HG02642 (cell line): ENCODE data around the gene VANGL1.

Experiments
- ATAC-seq: cut with Tn5 transposase; IDR thresholded peaks from one replicate; pipeline ENCODE4 v1.9.1; 2021; ENCODE audit warnings: mild to moderate bottlenecking; ENCODE audit not compliant: unreplicated experiment, poor library complexity

VANGL1 gene

DNA sequence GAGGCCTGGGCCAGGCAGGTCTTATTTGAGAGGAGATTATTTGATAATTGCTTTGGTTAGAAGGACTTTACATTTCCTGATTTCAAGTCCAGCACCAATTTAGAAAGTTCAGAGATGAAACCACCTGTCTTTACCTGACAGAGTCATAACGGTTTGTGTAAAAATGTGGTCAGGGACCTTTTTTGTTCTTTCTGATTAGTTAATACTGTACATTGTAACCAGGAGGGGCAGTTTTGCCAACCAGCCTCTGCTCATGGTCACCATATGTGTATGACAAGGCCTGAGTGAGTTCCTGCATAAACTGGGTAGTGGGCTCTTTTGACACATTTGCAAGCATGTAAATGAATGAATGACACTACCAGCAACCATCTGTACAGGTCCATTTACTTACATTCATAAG, 55.8 kb downstream of the VANGL1 start:
- ATAC-seq, result no peak

DNA sequence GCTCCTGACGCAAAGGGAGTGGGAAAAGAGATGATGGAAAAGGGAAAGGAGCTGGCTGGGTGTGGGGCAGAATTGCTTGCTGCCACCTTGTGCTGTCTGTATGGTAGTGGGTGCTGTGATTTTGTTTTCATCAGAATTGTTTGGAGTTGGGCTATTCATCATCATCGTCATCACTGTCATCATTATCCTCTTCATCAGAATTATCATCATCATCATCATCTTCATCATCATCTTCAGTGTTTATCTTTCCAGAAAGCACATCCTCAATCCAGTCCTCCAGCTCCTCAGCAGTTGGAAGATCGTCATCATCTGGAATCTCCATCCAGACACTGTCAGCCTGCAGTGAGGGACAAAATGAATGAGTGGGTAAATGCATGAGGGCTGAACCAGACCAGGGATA, 59.3 kb downstream of the VANGL1 start:
- ATAC-seq, result no peak

DNA sequence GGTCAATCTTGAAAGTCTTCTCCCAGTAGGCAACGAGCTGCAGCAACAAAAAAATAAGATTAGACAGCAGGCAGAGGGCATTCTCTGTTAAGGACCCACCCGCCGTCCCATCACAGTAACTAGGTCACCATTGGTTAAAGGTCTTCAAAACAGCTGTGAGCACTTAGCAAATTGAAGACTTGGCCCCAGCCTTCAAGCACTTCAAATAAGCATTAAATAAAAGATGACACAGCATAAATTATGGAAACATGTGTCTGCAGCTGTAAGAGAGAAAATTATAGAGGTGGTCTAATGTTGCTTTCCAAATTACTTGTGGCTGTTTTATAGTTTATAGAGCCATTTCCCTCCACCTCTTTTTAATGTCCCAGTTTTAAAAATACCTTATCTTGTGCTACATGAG, 61.2 kb downstream of the VANGL1 start:
- no peak for ATAC-seq

DNA sequence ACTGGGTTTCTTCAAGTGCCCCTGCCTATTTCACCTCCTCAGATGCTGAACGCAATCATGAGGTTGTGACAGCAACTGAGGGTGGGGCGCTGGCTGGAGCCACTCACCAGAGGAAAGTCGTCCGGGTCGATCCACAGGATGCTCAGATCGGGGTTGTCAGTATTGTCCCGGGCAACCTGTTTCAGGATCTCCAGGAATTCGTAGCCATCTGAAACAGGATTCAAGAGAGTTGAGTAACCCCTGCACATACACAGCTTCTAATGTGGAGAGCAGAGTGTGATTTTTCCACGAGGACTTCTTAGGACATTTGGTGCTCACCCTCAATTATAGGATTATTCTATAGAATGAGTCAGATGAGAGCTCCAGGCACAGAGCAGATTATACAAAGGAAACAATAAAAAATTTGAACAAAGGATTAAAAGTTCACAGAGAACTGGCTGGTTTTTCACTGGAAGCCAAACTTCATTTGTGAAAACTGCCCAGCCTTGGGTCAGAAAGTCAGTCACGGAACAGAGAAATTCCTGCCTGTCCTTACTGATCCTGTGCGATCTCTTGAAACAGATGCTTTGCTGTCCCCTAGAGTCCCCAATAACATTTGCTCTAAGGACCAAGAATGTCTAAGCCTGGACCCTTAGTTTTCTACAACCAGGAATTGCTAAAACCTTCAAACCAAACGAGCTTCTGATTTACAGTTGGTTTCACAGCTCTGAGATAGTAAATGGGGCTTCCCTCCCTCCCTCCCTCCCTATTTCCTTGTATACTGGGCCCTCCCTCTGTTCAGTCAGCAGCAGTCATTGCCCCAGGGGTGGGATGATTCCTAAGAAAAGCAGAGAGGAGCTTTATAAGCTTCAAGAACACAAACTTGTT, 63.5 kb downstream of the VANGL1 start:
- ATAC-seq, result no peak

DNA sequence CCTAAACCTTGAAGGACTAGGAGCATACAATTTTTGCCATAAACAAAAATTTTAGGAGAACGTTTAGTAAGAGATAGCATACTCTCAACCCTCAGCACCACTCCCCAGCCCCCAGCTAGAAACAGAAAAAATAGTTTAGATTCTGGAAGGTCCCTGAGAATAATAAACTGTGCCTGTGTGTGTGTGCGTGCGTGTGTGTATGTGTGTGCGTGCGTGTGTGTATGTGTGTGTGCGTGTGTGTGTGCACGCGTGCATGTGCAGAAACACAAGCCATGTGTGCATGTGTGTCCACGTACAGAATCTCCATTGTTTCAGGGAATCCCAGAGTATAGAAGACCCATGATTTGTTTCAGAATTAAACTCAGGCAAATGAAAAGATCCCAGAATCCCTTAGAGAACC, 64.2 kb downstream of the VANGL1 start:
- no peak for ATAC-seq

DNA sequence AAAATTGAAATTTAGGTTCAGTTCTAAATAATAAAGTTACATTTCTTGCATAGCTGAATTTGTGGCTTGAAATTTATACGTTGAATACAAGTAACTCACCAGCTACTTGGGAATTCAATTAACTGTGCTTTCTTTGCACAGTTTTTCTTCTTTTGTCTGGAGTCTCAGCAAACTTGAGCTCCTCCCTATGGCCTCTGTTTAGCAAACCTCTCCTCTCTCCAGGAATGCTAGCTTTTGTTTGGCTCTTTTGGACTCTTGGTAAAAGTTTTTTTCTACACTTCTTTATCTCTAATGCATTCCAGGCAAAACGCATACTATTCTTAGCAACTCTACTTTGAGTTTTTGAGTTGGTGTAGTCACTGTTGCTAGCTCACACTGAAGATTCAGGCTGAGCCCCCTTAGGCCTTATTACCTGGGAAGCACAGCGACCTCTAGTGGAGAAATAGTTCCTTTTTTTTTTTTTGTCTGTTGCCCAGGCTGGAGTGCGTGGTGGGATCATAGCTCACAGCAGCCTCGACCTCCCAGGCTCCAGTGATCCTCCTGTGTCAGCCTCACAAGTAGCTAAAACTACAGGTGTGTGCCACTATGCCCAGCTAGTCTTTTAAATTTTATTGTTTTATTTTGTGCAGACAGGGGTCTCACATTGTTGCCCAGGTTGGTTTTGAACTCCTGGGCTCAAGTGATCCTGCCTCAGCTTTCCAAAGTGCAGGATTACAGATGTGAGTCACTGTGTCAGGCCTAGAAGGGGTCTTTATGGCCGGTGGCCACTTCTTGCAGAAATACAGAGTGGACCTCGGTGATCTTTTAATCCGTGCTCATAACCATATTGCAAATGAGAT, 65.0 kb downstream of the VANGL1 start:
- no peak for ATAC-seq

DNA sequence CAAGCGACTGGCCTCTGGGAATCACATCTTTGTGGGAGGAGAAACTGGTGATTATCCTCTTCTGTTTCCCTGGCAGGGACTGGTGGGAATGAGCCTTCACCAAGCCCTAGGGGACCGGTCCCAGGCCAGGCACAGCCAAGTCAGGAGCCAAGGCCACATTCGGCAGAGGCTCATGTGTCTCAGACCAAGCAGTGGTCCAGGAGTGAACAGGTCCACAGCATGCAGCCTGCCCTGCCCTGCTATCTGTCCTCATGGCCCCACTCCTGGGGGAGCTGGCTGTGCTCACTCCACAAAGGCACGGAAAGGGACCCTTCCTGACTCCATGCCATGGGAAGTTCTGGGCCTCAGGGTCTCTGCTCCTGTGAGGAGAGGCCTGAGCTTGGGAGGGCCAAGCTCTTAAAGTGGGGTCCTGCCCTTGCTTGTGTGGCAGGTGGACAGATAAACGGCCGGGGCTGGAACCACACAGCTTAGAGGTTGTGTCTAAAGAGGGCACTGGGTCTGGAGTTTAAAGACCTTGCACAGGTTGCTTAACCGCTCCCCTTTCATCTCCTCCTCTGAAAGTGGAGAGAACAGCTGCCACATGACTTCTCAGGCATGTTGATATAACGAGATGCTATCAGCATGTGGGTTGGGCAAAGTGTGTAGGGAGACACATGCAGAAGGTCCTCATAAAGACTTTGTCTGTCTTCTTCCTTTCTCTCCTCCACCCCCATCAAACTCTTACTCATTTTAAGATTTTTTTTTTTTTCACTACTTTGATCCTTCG, 69.3 kb downstream of the VANGL1 start:
- ATAC-seq, result no peak

DNA sequence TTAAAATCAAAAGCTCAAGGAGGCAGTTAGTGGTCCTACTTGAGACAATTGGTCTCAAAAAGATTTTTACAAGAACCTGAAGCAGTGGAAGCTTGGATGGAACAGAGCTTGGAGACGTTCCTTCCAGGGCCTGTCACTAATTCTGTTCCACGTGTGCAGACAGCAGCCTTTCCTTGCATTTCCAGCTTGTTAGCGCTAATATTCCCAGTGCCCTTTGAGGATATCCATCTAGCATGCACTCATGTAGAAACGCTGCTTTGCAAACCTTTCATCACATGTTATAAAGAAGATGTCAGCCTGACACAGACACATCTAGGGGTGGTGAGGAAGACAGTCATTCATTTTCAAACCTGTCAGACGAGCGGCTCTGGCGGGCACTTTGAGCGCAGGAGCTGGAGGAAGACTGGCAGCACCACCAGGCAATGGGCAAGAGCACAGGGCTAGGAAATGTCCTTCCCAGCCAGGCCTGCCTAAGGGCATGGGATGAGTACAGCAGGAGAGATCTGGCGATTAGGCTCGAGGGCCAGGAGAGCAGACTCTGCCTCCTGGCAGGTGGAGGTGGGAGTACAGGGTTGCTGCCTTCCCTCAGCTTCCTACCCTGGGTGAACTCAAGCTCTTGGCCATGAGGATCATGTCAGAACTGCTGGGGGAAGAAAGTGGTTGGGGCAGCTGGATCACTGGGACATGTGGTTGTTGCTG, 71.3 kb downstream of the VANGL1 start:
- no peak for ATAC-seq

DNA sequence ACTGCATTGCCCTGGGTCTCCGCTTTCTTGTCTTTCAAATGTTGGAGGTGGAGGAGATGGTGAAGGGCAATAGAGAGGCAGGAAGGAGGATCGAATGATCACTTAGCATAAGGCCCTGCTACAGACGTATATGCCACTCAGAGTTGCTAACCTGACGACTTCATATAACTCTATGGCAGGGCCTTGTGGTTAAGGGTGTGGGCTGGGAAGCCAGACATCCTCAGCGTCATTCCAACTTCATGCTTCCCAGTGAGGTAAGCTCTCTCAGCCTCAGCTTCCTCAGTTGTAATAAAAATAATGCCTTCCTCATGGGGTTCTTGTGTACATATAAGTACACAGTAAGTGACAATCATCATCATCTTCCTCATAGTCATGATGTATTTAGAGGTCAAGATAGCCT, 72.1 kb downstream of the VANGL1 start:
- no peak for ATAC-seq

DNA sequence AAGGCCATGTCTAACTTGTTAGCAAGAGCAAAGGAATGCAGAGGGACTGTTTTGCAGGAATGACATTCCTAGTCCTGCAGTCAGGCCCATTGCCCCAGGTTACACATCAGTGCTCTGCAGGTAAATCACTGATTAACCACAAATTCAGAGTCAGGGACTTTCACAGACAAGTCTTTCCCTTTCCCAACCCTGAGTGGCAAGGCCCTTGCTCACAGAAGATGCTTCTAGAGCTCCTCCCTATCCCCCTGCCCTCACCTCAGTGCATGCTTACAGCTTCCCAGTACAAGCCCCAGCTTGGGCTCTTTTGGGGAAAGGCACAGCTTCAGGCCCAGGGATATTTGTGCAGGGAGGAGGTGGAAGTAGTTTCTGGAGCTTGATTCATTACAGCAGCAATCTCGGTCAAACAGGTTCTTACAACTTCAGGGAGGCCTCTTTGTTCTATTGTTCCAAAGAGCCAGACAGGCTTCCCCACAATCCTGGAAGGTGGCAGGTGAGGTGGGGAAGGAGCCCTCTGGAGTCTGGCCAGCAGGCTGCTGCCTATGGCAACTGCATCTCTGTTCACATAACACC, 72.9 kb downstream of the VANGL1 start:
- no peak for ATAC-seq

DNA sequence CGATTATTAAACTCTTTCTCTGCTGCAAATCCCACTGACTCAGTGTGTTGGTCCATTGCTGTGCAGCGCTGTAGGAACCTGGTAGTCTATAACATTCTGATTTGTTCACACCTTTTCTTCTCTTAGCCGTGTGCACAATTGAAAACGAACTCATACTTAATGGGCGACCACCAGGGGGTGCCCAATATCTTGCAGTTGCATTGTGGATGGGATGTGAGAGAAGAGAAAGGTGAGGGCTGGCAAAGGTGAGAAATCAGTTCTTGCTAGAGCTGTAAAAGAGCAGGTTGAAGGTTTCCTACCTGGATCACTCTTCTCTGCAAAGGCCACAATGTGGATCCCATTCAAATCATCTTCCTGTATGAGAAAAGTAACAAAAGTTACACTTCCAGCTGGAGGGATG, 75.8 kb downstream of the VANGL1 start:
- ATAC-seq, result no peak

DNA sequence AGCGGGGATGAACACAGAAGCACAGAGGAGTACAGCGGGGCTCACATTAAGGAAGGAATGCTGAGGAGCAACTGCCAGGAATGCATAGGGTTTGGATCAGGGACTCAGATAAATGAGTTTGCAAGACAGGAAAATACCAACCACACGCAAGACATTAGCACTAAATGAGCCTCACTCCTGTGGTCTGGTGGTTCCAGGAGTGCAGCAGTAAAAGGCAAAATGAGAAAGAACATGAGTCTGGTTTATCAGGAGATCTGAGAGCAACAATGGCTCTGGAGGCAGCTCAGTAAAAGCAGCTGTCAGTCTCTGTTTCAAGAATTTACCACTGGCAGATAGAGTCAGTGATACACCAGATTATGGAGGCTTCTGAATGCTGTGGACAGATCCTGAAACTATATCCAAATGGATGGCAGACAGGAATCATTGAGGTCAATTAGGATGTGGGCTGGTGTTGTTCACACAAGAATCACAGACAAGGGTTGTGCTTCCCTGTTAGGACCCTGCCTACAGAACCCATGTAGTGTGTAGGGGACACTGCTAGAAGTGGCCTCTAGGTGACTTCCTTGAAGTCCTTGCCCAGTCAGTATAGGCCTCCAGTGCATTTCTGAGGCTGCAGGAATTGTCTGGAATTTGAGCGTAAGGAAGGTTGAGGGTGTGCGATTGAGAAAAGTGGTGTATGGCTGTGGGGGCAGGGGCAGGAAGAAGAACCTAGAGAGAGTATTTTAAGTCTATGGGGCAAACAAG, 76.4 kb downstream of the VANGL1 start:
- ATAC-seq, result no peak

DNA sequence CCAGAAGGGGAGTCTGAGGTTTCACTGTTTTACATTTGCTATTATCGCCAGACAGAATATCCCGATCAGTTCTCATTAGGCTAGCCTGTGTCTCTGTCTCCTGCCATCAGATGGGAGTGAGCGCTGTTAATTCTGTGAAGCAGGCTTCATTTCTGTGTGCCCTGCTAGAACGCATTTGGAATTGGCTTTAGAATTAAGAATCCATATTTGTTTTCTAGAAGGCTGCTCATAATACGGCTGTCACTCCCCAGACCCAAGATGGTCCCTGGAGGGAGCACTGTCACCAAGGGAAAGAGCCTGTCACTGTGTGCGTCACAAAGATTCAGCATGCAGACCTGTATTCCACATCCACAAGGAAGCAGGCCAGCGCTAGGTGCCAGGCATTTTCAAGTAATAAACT, 77.5 kb downstream of the VANGL1 start:
- ATAC-seq, result no peak

DNA sequence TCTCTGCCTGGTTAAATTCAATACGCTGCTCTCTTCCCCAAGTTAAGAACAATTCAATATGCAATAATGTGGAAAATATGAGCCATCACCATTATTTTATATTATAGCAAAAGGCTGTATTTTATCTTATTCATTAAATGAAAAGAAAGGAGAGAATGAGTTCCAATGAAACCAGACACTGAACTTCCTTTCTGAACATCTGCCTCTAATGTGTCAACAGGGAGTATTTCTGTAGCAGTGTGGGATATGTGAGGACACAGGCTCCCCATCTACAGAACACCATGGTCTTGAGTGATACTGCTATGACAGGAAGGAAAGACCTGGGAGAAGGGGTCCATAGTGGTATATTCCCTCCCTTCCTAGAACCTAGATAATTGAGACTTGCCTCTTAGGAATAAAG, 80.5 kb downstream of the VANGL1 start:
- ATAC-seq, result no peak

DNA sequence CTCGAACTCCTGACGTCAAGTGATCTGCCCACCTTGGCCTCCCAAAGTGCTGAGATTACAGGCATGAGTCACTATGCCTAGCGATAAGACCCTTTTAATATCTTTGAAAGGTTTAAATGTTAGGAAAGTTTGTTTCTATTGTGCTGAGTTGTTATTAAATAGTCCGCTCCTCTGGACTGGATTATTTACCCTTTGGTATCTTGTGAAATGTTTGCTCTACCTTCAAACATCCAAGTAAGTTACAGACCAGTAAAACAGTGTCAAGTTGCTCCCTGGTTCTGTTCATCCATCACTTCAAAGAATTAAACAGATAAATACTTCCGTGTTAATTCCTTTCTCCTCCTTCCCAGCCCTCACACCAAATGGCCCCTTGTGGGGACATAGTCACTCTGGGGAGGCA, 82.0 kb downstream of the VANGL1 start:
- ATAC-seq, result no peak

DNA sequence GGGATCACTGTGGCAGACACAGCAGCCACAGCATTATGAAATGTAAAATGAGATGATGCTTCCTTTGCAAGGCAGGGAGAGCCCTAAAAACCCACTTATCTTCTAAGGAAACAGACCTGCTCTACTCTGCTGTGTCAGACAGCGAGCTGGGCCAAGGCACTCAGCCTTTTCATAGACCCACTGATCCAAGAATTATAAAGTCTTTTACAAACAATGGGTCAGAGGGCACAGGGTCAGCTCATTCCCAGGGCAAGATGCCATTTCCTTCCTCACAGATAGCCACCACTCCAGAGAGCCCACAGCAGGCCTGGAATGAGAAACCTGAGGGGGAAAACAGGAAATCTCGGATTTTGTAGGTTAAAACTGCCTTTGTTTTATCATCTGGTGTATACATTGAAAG, 83.8 kb downstream of the VANGL1 start:
- no peak for ATAC-seq

DNA sequence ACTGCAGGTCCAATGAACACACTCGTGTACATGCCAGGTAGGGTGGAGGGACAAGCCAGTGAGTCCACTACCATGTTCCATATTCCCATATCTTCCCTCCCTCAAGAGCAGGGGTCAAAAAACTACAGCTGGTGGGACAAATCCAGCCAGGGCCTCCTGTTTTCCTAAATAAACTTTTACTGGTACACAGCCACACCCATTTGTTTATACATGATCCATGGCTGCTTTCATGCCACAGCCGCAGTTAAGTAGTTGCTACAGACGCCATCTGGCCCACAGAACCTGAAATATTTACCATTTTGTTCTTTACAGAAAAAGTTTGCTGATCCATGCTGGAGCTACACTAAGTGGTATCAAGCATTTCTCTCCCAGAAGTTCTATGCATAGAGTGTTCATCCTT, 84.4 kb downstream of the VANGL1 start:
- ATAC-seq, result no peak

DNA sequence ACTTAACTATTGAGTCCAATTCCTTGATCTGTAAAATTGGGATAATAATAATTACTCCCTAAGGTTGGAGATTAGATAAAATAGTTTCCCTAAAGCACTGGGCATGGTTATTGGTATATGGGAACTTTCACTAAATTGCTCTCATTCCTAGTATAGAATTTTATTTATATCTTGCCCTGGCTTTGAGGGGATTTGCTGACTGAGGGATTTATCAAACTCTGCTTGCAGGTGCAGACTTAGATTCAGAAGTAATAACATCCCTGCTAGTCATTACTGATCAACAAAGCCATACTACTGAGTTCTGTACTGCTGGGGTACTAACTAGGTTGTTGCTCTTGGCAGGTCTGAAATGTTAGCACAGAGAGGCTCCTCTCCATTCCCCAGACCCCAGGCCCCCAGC, 84.8 kb downstream of the VANGL1 start:
- ATAC-seq, result no peak

DNA sequence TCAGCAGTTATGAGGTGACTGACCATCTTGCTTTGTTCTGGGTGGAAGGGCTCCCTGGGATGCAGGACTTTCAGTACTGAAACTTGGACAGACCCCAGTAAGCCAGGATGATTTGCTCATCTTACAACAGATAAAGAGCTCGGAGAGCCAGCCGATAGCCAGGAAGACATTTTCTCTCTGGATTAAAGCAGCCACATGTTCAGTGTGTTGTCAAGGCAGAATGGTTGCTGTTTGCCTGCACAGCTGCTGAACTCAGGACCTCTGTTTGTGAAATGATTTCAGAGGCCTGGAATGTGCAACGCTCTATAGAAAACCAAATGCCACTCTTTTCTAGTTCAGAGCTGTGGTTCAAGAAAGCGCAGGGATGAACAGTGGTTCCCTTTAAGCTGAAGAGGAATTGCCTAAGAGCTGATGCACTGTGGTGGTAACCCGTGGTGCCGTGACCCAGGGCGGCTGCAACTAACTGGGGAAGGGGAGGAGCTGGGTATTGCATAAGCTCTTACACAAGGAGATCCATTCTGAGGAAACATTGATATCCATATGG, 86.0 kb downstream of the VANGL1 start:
- no peak for ATAC-seq
